ENCODE data around the gene ATAT1. TPM values are rescaled to one million over a fixed set of nuclear protein-coding genes. Genes with fewer than 3 reads are reported as not detected.

The ATAT1 gene
- total and polyA plus RNA-seq, 2 of the 13 experiments (the other 11 are each of a cell fraction or from before 2014, with no cell fraction given): 9.2 to 23.6 TPM

GRCh38 chr6:30614044-30614842, 12.4 kb upstream of the ATAT1 start (continued):
- TF ChIP-seq ZNF639 (CRISPR knock-in tag; conservative IDR thresholded peaks at IDR 0.05) (no peak), ZNF580 (CRISPR knock-in tag; IDR thresholded peaks at IDR 0.05; ENCODE audit: borderline replicate concordance, low read depth) (no peak), ZNF598 (CRISPR knock-in tag; IDR thresholded peaks at IDR 0.05; ENCODE audit: borderline replicate concordance) (no peak; the same call in 1 of the 2 replicates), ZZZ3 (CRISPR knock-in tag; IDR thresholded peaks at IDR 0.05; ENCODE audit: borderline replicate concordance) (no peak), ZSCAN12 (CRISPR knock-in tag; IDR thresholded peaks at IDR 0.05) (no peak), REL (CRISPR knock-in tag; conservative IDR thresholded peaks at IDR 0.05) (no peak), CREM (IDR thresholded peaks at IDR 0.05) (no peak; the same call in none of the 2 replicates), CREM (CRISPR knock-in tag; IDR thresholded peaks at IDR 0.05) (no peak), ZNF441 (CRISPR knock-in tag; IDR thresholded peaks at IDR 0.05; ENCODE audit: borderline replicate concordance) (no peak), SRF (IDR thresholded peaks at IDR 0.05; ENCODE audit: low read depth, low read length) (no peak), ZNF513 (CRISPR knock-in tag; conservative IDR thresholded peaks at IDR 0.05) (no peak), GABPA (IDR thresholded peaks at IDR 0.05; ENCODE audit: low read depth, low read length) (no peak), GABPA (CRISPR knock-in tag; IDR thresholded peaks at IDR 0.05; ENCODE audit: low read depth) (0 out of 2 replicates have a peak, but pooled peaks have one; percentile 12), HOXD1 (CRISPR knock-in tag; IDR thresholded peaks at IDR 0.05) (no peak), ZBTB34 (CRISPR knock-in tag; IDR thresholded peaks at IDR 0.05) (no peak), MLLT10 (CRISPR knock-in tag; IDR thresholded peaks at IDR 0.05) (no peak), ZNF383 (CRISPR knock-in tag; IDR thresholded peaks at IDR 0.05; ENCODE audit: borderline replicate concordance) (no peak), CAMTA2 (CRISPR knock-in tag; IDR thresholded peaks at IDR 0.05; ENCODE audit: borderline replicate concordance) (no peak), MIER3 (CRISPR knock-in tag; IDR thresholded peaks at IDR 0.05; ENCODE audit: borderline replicate concordance) (no peak), TIGD3 (CRISPR knock-in tag; IDR thresholded peaks at IDR 0.05; ENCODE audit: borderline replicate concordance) (no peak), SRSF4 (IDR thresholded peaks at IDR 0.05; ENCODE audit: low read depth, low read length, poor library complexity, severe bottlenecking) (peak; percentile 91), SNAPC5 (CRISPR knock-in tag; IDR thresholded peaks at IDR 0.05; ENCODE audit: borderline replicate concordance) (no peak), ZNF546 (CRISPR knock-in tag; conservative IDR thresholded peaks at IDR 0.05) (no peak), GZF1 (CRISPR knock-in tag; IDR thresholded peaks at IDR 0.05) (no peak)
